ENCODE data around the gene RHOH. TPM values are rescaled to one million over a fixed set of nuclear protein-coding genes. Genes with fewer than 3 reads are reported as not detected.

RHOH gene
- total RNA-seq, 6 experiments from 2014 or later, result not detected

DNA sequence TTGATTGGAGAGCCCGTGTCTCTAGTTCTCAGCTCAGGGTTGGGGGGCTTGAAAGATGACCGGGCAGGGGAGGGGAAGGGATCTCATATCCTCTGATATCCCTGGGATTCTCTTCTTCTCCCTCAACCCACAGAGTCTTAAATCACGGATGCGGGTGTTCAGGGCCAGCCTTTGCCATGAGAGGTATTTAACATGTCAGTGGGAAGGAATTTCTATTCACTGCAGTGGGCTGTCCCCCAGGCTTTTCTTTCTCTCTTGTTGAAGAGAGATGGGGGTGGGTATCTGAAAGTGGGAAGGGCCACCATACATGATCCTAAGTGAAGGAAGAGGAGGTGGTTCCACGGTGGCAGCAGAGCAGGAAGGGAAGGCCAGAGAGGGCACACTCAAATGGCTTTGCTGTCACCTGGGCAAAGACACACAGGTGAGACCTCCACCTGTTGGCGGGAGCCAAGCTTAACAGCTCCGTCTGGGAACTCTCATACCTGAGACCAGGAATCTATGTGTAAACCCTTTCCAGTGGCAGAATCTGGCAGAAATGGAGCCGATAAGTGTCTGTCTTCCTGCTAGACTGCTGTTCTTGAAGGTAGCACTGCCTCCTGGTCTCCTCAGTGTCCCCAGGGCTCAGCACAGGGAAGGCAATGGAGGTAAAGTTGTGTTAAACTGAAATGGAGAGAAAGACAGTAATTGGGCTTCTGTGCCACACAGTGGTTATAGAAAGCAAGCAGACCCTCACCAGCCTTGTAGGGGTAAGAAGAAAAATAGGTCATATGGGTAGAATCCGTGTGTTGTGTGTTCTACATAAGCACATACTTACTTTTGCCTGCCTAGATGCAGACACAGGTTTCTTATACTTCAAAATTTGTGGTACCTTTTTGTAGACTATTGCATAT is 49.4 kb downstream of the RHOH start:
- Mint-ChIP-seq H3K36me3 (ENCODE audit: low read depth) (0 out of 2 replicates have a peak, but pooled peaks cover under 1% of the 10 kb centered on the region), H3K4me1 (ENCODE audit: low read depth) (peaks cover 13% of the 10 kb centered on the region), H3K27me3 (ENCODE audit: insufficient read depth) (peaks cover 26% of the 10 kb centered on the region), H3K9me3 (no peaks in the 10 kb centered on the region), H3K4me3 (no peak overlapping the region), H3K27ac (no peak overlapping the region)
- TF ChIP-seq, protein P1, sequence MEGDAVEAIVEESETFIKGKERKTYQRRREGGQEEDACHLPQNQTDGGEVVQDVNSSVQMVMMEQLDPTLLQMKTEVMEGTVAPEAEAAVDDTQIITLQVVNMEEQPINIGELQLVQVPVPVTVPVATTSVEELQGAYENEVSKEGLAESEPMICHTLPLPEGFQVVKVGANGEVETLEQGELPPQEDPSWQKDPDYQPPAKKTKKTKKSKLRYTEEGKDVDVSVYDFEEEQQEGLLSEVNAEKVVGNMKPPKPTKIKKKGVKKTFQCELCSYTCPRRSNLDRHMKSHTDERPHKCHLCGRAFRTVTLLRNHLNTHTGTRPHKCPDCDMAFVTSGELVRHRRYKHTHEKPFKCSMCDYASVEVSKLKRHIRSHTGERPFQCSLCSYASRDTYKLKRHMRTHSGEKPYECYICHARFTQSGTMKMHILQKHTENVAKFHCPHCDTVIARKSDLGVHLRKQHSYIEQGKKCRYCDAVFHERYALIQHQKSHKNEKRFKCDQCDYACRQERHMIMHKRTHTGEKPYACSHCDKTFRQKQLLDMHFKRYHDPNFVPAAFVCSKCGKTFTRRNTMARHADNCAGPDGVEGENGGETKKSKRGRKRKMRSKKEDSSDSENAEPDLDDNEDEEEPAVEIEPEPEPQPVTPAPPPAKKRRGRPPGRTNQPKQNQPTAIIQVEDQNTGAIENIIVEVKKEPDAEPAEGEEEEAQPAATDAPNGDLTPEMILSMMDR (IDR thresholded peaks at IDR 0.05), result no peak
- DNase-seq, result no peak

DNA sequence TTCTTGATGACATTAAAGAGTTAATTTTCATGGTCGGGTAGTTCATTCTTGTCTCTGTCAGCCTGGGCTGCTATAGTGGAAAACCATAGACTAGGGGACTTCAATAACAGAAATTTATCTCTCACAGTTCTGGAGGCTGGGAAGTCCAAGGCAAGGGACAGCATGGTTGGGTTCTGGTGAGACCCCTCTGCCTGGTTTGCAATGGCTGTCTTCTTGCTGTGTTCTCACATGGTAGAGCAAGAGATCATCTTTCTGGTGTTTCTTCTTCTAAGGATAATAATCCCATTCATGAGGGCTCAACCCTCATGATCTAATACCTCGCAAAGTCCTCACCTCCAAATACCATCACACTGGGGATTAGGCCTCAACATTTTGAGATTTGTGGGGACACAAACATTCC is 50.1 kb downstream of the RHOH start:
- Mint-ChIP-seq H3K27ac (no peak overlapping the region), H3K36me3 (ENCODE audit: low read depth) (0 out of 2 replicates have a peak, but pooled peaks cover 4% of the 10 kb centered on the region), H3K27me3 (ENCODE audit: insufficient read depth) (peaks cover 23% of the 10 kb centered on the region), H3K4me1 (ENCODE audit: low read depth) (peaks cover 17% of the 10 kb centered on the region), H3K9me3 (no peaks in the 10 kb centered on the region), H3K4me3 (no peak overlapping the region)
- no peak for DNase-seq
- TF ChIP-seq, protein P1 (IDR thresholded peaks at IDR 0.05), result no peak

DNA sequence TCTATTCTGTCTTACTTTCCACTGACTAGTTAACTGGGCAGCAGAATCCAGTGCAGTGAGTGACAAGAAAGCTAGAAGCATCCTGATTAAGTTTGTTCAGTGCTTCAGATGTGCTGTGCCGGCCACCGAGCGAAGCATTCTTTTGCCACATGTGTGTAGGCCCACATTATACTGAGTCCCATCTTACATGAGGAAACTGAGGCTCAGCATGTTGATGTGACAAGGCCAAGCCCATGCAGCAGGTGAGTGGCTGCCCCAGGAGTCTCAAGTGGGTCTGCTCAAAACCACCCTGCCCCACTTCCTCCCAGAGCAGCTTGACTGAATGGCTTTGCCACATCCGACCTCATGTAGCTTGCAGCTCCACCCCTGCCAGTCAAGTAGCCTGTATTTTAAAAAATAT is 50.5 kb downstream of the RHOH start:
- Mint-ChIP-seq H3K27ac (no peak overlapping the region), H3K27me3 (ENCODE audit: insufficient read depth) (peaks cover 21% of the 10 kb centered on the region), H3K4me1 (ENCODE audit: low read depth) (peaks cover 13% of the 10 kb centered on the region), H3K36me3 (ENCODE audit: low read depth) (0 out of 2 replicates have a peak, but pooled peaks cover 4% of the 10 kb centered on the region), H3K4me3 (no peak overlapping the region), H3K9me3 (no peaks in the 10 kb centered on the region)
- TF ChIP-seq, protein P1 (IDR thresholded peaks at IDR 0.05), result no peak
- DNase-seq, result no peak

DNA sequence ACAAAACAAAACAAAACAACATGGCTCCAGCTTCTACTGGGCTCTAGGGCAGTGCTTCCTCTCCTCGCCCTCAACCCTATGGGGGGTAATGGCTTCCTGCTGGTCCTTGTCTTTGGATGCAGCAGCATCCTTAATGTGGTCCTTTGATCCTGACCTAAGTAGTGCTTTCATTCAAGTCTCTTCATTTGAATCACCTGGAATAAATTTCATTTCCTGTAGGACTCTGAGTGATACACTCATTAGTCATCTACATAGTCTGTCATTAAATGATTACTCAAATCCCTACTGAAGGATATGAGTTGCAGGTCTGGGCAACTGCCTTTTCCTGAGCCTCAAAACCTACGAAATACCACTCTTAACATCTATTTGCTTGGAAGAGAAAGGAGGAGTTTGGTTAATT is 54.5 kb downstream of the RHOH start:
- H3K4me3 Mint-ChIP-seq, result no peak overlapping the region
- 0 out of 2 replicates have a peak, but pooled peaks cover 4% of the 10 kb centered on the region for H3K36me3 Mint-ChIP-seq (ENCODE audit: low read depth)
- TF ChIP-seq, protein P1 (IDR thresholded peaks at IDR 0.05), result no peak
- no peaks in the 10 kb centered on the region for H3K9me3 Mint-ChIP-seq
- H3K4me1 Mint-ChIP-seq (ENCODE audit: low read depth), result peaks cover 38% of the 10 kb centered on the region
- DNase-seq, result peak; percentile 28
- peaks cover 7% of the 10 kb centered on the region for H3K27me3 Mint-ChIP-seq (ENCODE audit: insufficient read depth)
- no peak overlapping the region; the same call in 1 of the 2 replicates for H3K27ac Mint-ChIP-seq

DNA sequence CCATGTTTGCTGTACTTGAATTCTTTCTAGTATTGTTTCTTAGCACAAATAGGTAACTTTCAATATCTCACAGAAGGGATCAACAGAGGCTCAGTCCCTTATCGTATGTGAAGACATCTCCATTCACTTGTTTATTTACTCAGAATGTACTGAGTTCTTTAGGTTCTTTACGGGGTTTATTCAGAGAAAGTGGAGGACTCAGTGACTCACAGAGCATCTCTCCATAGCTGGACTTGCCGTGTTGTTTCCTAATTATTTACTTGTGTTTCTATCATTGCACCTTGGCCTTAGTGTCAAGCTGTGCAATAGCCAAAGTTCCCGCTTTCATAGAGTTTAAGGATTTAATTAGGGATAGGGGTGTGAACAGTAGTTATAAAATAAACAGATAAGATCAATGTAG is 57.1 kb downstream of the RHOH start:
- H3K36me3 Mint-ChIP-seq (ENCODE audit: low read depth), result 0 out of 2 replicates have a peak, but pooled peaks cover 4% of the 10 kb centered on the region
- peak overlapping the region; percentile 92 for H3K27ac Mint-ChIP-seq
- peaks cover 46% of the 10 kb centered on the region for H3K4me1 Mint-ChIP-seq (ENCODE audit: low read depth)
- no peaks in the 10 kb centered on the region for H3K9me3 Mint-ChIP-seq
- peaks cover 3% of the 10 kb centered on the region for H3K27me3 Mint-ChIP-seq (ENCODE audit: insufficient read depth)
- peak overlapping the region; percentile 72 for H3K4me3 Mint-ChIP-seq
- DNase-seq, result no peak
- TF ChIP-seq, protein P1 (IDR thresholded peaks at IDR 0.05), result no peak
